GM12801 (cell line): ENCODE data around the gene PRPSAP2.

ENCODE experiments used
- CTCF ChIP-seq: IDR thresholded peaks from one replicate; pipeline ENCODE4 v1.5.1; 2011; ENCODE audit warnings: control low read depth; ENCODE audit not compliant: insufficient read length; ENCODE audit errors: extremely low read depth

Gene PRPSAP2

GRCh38 chr17:18953231-18953728, 95.3 kb downstream of the PRPSAP2 start:
- no peak for TF ChIP-seq CTCF

- no peak for TF ChIP-seq CTCF
Measured at GRCh38 chr17:18954321-18954720, 96.4 kb downstream of the PRPSAP2 start.

GRCh38 chr17:18955009-18955408, 97.1 kb downstream of the PRPSAP2 start:
- no peak for TF ChIP-seq CTCF

- no peak for TF ChIP-seq CTCF
Measured at GRCh38 chr17:18956581-18956980, 98.7 kb downstream of the PRPSAP2 start.

GRCh38 chr17:18957831-18958230, 99.9 kb downstream of the PRPSAP2 start:
- TF ChIP-seq CTCF: no peak

- no peak for TF ChIP-seq CTCF
Measured at GRCh38 chr17:18958611-18959010, 100.7 kb downstream of the PRPSAP2 start.

- TF ChIP-seq CTCF: no peak
Measured at GRCh38 chr17:18959071-18959844, 101.3 kb downstream of the PRPSAP2 start.
